Activated naive CD8-positive, alpha-beta T cell treated with anti-CD3 and anti-CD28 coated beads for 36 hours (primary cell): Measurements from ENCODE around the gene AIMP2. TPM values are rescaled to one million over a fixed set of nuclear protein-coding genes. Genes with fewer than 3 reads are reported as not detected.

Source experiments
- DNase-seq: peaks from one replicate; pipeline ENCODE4 v3.0.0; 2021
- H3K27ac Mint-ChIP-seq: one replicate; pipeline ENCODE4 v1.8.0; 2022; ENCODE audit warnings: mild to moderate bottlenecking, moderate library complexity, mixed read lengths
- H3K27me3 Mint-ChIP-seq: one replicate; pipeline ENCODE4 v1.8.0; 2022; ENCODE audit warnings: mild to moderate bottlenecking, mixed read lengths
- H3K36me3 Mint-ChIP-seq: one replicate; pipeline ENCODE4 v1.8.0; 2021; ENCODE audit warnings: mild to moderate bottlenecking, mixed read lengths
- H3K4me1 Mint-ChIP-seq: one replicate; pipeline ENCODE4 v1.8.0; 2021; ENCODE audit warnings: mixed read lengths
- H3K4me3 Mint-ChIP-seq: one replicate; pipeline ENCODE4 v1.8.0; 2022; ENCODE audit warnings: mild to moderate bottlenecking, moderate library complexity, mixed read lengths
- H3K9me3 Mint-ChIP-seq: one replicate; pipeline ENCODE4 v1.8.0; 2022; ENCODE audit warnings: mixed read lengths
- total RNA-seq, 2 experiments: library from RNA; stranded (reverse); gene quantifications; one replicate each; pipeline ENCODE4 v1.2.3, GENCODE V29; 2021

Gene AIMP2
- total RNA-seq, 2 experiments from 2014 or later, result 83.4 to 84.4 TPM

- H3K4me3 Mint-ChIP-seq, result no peak overlapping the region
- DNase-seq, result no peak
- no peaks in the 10 kb centered on the region for H3K9me3 Mint-ChIP-seq
- H3K27ac Mint-ChIP-seq, result peak overlapping the region; percentile 86
- H3K36me3 Mint-ChIP-seq, result peaks cover 37% of the 10 kb centered on the region
- peaks cover 27% of the 10 kb centered on the region for H3K4me1 Mint-ChIP-seq
- no peaks in the 10 kb centered on the region for H3K27me3 Mint-ChIP-seq
Measured at GRCh38 chr7:6015917-6016652, 7.0 kb downstream of the AIMP2 start.

GRCh38 chr7:6016653-6016966, 7.5 kb downstream of the AIMP2 start:
- Mint-ChIP-seq H3K4me3 (no peak overlapping the region), H3K4me1 (peaks cover 26% of the 10 kb centered on the region), H3K9me3 (no peaks in the 10 kb centered on the region), H3K27ac (peak overlapping the region; percentile 86), H3K27me3 (no peaks in the 10 kb centered on the region), H3K36me3 (peaks cover 38% of the 10 kb centered on the region)
- no peak for DNase-seq

- DNase-seq, result no peak
- no peaks in the 10 kb centered on the region for H3K9me3 Mint-ChIP-seq
- peak overlapping the region; percentile 23 for H3K27ac Mint-ChIP-seq
- no peak overlapping the region for H3K4me3 Mint-ChIP-seq
- H3K4me1 Mint-ChIP-seq, result peaks cover 10% of the 10 kb centered on the region
- peaks cover 47% of the 10 kb centered on the region for H3K36me3 Mint-ChIP-seq
- H3K27me3 Mint-ChIP-seq, result no peaks in the 10 kb centered on the region
Measured at GRCh38 chr7:6020371-6021286, 11.6 kb downstream of the AIMP2 start.

GRCh38 chr7:6022707-6023106, 13.6 kb downstream of the AIMP2 start:
- no peak for DNase-seq
- no peak overlapping the region for H3K27ac Mint-ChIP-seq
- no peaks in the 10 kb centered on the region for H3K27me3 Mint-ChIP-seq
- H3K4me1 Mint-ChIP-seq, result peaks cover 17% of the 10 kb centered on the region
- H3K4me3 Mint-ChIP-seq, result no peak overlapping the region
- peaks cover 62% of the 10 kb centered on the region for H3K36me3 Mint-ChIP-seq
- no peaks in the 10 kb centered on the region for H3K9me3 Mint-ChIP-seq

GRCh38 chr7:6023974-6024435, 14.9 kb downstream of the AIMP2 start:
- Mint-ChIP-seq H3K27me3 (no peaks in the 10 kb centered on the region), H3K4me1 (peaks cover 17% of the 10 kb centered on the region), H3K9me3 (no peaks in the 10 kb centered on the region), H3K4me3 (no peak overlapping the region), H3K36me3 (peaks cover 58% of the 10 kb centered on the region), H3K27ac (peak overlapping the region; percentile 67)
- DNase-seq, result no peak

- H3K9me3 Mint-ChIP-seq, result no peaks in the 10 kb centered on the region
- no peaks in the 10 kb centered on the region for H3K27me3 Mint-ChIP-seq
- peak overlapping the region; percentile 43 for H3K4me3 Mint-ChIP-seq
- DNase-seq, result peak; percentile 66
- H3K4me1 Mint-ChIP-seq, result peaks cover 16% of the 10 kb centered on the region
- peak overlapping the region; percentile 84 for H3K27ac Mint-ChIP-seq
- peaks cover 47% of the 10 kb centered on the region for H3K36me3 Mint-ChIP-seq
Measured at GRCh38 chr7:6026011-6026819, 17.1 kb downstream of the AIMP2 start.

GRCh38 chr7:6026820-6027311, 17.8 kb downstream of the AIMP2 start:
- H3K4me1 Mint-ChIP-seq, result peaks cover 12% of the 10 kb centered on the region
- no peak for DNase-seq

GRCh38 chr7:6027806-6028365, 18.8 kb downstream of the AIMP2 start:
- no peaks in the 10 kb centered on the region for H3K9me3 Mint-ChIP-seq
- no peak for DNase-seq
- peaks cover 34% of the 10 kb centered on the region for H3K36me3 Mint-ChIP-seq
- no peaks in the 10 kb centered on the region for H3K27me3 Mint-ChIP-seq
- peaks cover 12% of the 10 kb centered on the region for H3K4me1 Mint-ChIP-seq
- H3K27ac Mint-ChIP-seq, result no peak overlapping the region
- H3K4me3 Mint-ChIP-seq, result no peak overlapping the region

More at GRCh38 chr7:6026820-6027311, 17.8 kb downstream of the AIMP2 start:
- H3K4me3 Mint-ChIP-seq, result no peak overlapping the region
- no peaks in the 10 kb centered on the region for H3K9me3 Mint-ChIP-seq
- no peaks in the 10 kb centered on the region for H3K27me3 Mint-ChIP-seq
- H3K36me3 Mint-ChIP-seq, result peaks cover 41% of the 10 kb centered on the region
- H3K27ac Mint-ChIP-seq, result peak overlapping the region; percentile 84

- Mint-ChIP-seq H3K27ac (no peak overlapping the region), H3K9me3 (no peaks in the 10 kb centered on the region), H3K36me3 (peaks cover 29% of the 10 kb centered on the region)
Measured at GRCh38 chr7:6028563-6028962, 19.5 kb downstream of the AIMP2 start.

GRCh38 chr7:6030988-6031387, 21.9 kb downstream of the AIMP2 start, which contains the start of gene ANKRD61:
ANKRD61 (plus strand) TSS chr7:6031376; CDS start chr7:6031376, 0 bp downstream.
- DNase-seq, result no peak
- Mint-ChIP-seq H3K9me3 (no peaks in the 10 kb centered on the region), H3K4me3 (no peak within 1 kb of the TSS), H3K4me1 (peaks cover 12% of the 10 kb centered on the region), H3K36me3 (peaks cover 21% of the 10 kb centered on the region), H3K27me3 (no peaks in the 10 kb centered on the region), H3K27ac (no peak within 1 kb of the TSS)

More at GRCh38 chr7:6028563-6028962, 19.5 kb downstream of the AIMP2 start:
- DNase-seq, result no peak
- H3K27me3 Mint-ChIP-seq, result no peaks in the 10 kb centered on the region
- H3K4me3 Mint-ChIP-seq, result no peak overlapping the region
- peaks cover 12% of the 10 kb centered on the region for H3K4me1 Mint-ChIP-seq

GRCh38 chr7:6031567-6031966, 22.5 kb downstream of the AIMP2 start:
- H3K27ac Mint-ChIP-seq, result no peak overlapping the region
- H3K9me3 Mint-ChIP-seq, result no peaks in the 10 kb centered on the region
- H3K36me3 Mint-ChIP-seq, result peaks cover 16% of the 10 kb centered on the region
- no peak overlapping the region for H3K4me3 Mint-ChIP-seq
- H3K4me1 Mint-ChIP-seq, result peaks cover 9% of the 10 kb centered on the region
- H3K27me3 Mint-ChIP-seq, result no peaks in the 10 kb centered on the region
- DNase-seq, result no peak

GRCh38 chr7:6032167-6032566, 23.1 kb downstream of the AIMP2 start:
- no peaks in the 10 kb centered on the region for H3K27me3 Mint-ChIP-seq
- no peak overlapping the region for H3K4me3 Mint-ChIP-seq
- H3K36me3 Mint-ChIP-seq, result peaks cover 10% of the 10 kb centered on the region
- H3K27ac Mint-ChIP-seq, result no peak overlapping the region
- DNase-seq, result no peak
- H3K4me1 Mint-ChIP-seq, result peaks cover 3% of the 10 kb centered on the region
- no peaks in the 10 kb centered on the region for H3K9me3 Mint-ChIP-seq

- H3K9me3 Mint-ChIP-seq, result no peaks in the 10 kb centered on the region
- H3K4me3 Mint-ChIP-seq, result no peak overlapping the region
- no peak for DNase-seq
- H3K4me1 Mint-ChIP-seq, result no peaks in the 10 kb centered on the region
- H3K36me3 Mint-ChIP-seq, result peaks cover 8% of the 10 kb centered on the region
- H3K27ac Mint-ChIP-seq, result no peak overlapping the region
- H3K27me3 Mint-ChIP-seq, result no peaks in the 10 kb centered on the region
Measured at GRCh38 chr7:6032641-6033040, 23.6 kb downstream of the AIMP2 start.

GRCh38 chr7:6035165-6035564, 26.1 kb downstream of the AIMP2 start:
- no peak overlapping the region for H3K27ac Mint-ChIP-seq
- peaks cover 4% of the 10 kb centered on the region for H3K36me3 Mint-ChIP-seq
- no peak for DNase-seq
- H3K4me3 Mint-ChIP-seq, result no peak overlapping the region
- no peaks in the 10 kb centered on the region for H3K9me3 Mint-ChIP-seq
- H3K4me1 Mint-ChIP-seq, result no peaks in the 10 kb centered on the region
- no peaks in the 10 kb centered on the region for H3K27me3 Mint-ChIP-seq
